GM12878 (cell line): ENCODE measurements around the gene APLP1. TPM values are rescaled to one million over a fixed set of nuclear protein-coding genes. Genes with fewer than 3 reads are reported as not detected.

Experiments
- BACH1 ChIP-seq: fragments of 450-650 bp; IDR thresholded peaks from 2 replicates; pipeline ENCODE4 v1.6.1; 2017; ENCODE audit warnings: mild to moderate bottlenecking, borderline replicate concordance
- CREB1 ChIP-seq: IDR thresholded peaks from 2 replicates; pipeline ENCODE4 v1.6.1; 2012; ENCODE audit warnings: low read depth, mild to moderate bottlenecking, inconsistent platforms
- EED ChIP-seq: sonication (generic); IDR thresholded peaks from 2 replicates; pipeline ENCODE4 v1.6.1; 2016; ENCODE audit warnings: antibody characterized with exemption, low read depth
- FOXK2 ChIP-seq: fragments of 450-650 bp; IDR thresholded peaks from 2 replicates; pipeline ENCODE4 v1.6.1; 2017; ENCODE audit warnings: mild to moderate bottlenecking, moderate library complexity
- IKZF2 ChIP-seq, 2 experiments: fragments of 450-650 bp; IDR thresholded peaks; 2 replicates each; pipeline ENCODE4 v1.6.1; 2017; ENCODE audit warnings: mild to moderate bottlenecking in 2 of 2, moderate library complexity in 2 of 2
- IRF3 ChIP-seq: fragments of 450-650 bp; IDR thresholded peaks from 2 replicates; pipeline ENCODE4 v1.6.1; 2014; ENCODE audit warnings: mild to moderate bottlenecking
- MAX ChIP-seq: IDR thresholded peaks from 2 replicates; pipeline ENCODE4 v1.6.1; 2012; ENCODE audit warnings: low read depth, low read length, improper control_type of control experiment
- MLLT1 ChIP-seq: fragments of 450-650 bp; IDR thresholded peaks from 2 replicates; pipeline ENCODE4 v1.6.1; 2016; ENCODE audit warnings: mild to moderate bottlenecking
- POLR2AphosphoS5 ChIP-seq: IDR thresholded peaks from 2 replicates; pipeline ENCODE4 v1.6.1; 2011; ENCODE audit warnings: mild to moderate bottlenecking, low read length, inconsistent platforms
- RAD51 ChIP-seq: fragments of 450-650 bp; IDR thresholded peaks from 2 replicates; pipeline ENCODE4 v1.6.1; 2016; ENCODE audit warnings: moderate library complexity, mild to moderate bottlenecking, inconsistent platforms
- SP1 ChIP-seq: IDR thresholded peaks from one replicate; pipeline ENCODE4 v1.6.1; 2011; ENCODE audit warnings: low read depth, low read length
- SUZ12 ChIP-seq: fragments of 200-600 bp; sonication (generic); IDR thresholded peaks from one replicate; pipeline ENCODE4 v1.6.1; 2018; ENCODE audit warnings: antibody characterized with exemption, mild to moderate bottlenecking; ENCODE audit not compliant: unreplicated experiment
- TBL1XR1 ChIP-seq: IDR thresholded peaks from 2 replicates; pipeline ENCODE4 v1.6.1; 2012; ENCODE audit warnings: low read depth, low read length, improper control_type of control experiment
- ZNF207 ChIP-seq: fragments of 450-650 bp; IDR thresholded peaks from 2 replicates; pipeline ENCODE4 v1.6.1; 2014; ENCODE audit warnings: antibody characterized with exemption, mild to moderate bottlenecking, borderline replicate concordance
- polyA plus RNA-seq, 11 experiments: library from polyadenylated mRNA; depleted of rRNA in 4 of 11; unstranded in 6 of 11; stranded (reverse) in 5 of 11; fragments of >200 nt; fragmentation: Nextera tagmentation in 4 of 11; fragmentation: Illumina TruSeq in 1 of 11; extraction: Ambion mirVana in 4 of 11; extraction: Trizol in 1 of 11; gene quantifications; 1 replicate in 1 of 11; 2 replicates in 10 of 11; pipeline versions ENCODE4 v1.2.1 to v1.2.3, GENCODE V29; 2011 to 2016; ENCODE audit warnings: inconsistent platforms in 2 of 11, missing spikeins in 2 of 11, low read depth in 1 of 11
- total RNA-seq, 4 experiments: library from RNA; depleted of rRNA in 3 of 4; stranded (reverse); fragments of >200 nt in 3 of 4; fragmentation: Illumina TruSeq in 1 of 4; extraction: Trizol in 1 of 4; gene quantifications; 2 replicates each; pipeline versions ENCODE4 v1.2.1 to v1.2.3, GENCODE V29; 2013 to 2021

Gene APLP1
- total and polyA plus RNA-seq, 10 of the 15 experiments (the other 5 are each of a cell fraction or from before 2014, with no cell fraction given), result 0.07 to 2.2 (median 0.91) TPM; not detected in 1

GRCh38 chr19:35899547-35900214 is 31.3 kb downstream of the APLP1 start (continued):
- TF ChIP-seq SP1 (peak; percentile 67), SUZ12 (no peak), POLR2AphosphoS5 (no peak; the same call in 1 of the 2 replicates), ZNF207 (no peak), MAX (no peak), TBL1XR1 (peak; percentile 95), MLLT1 (peak; percentile 91), IKZF2 (IDR thresholded peaks at IDR 0.05) (peak; percentile 5 to 37; a peak in 2 of 4 replicates), IRF3 (no peak), RAD51 (no peak), FOXK2 (peak; percentile 33), EED (peak; percentile 57), CREB1 (peak; percentile 94), BACH1 (peak; percentile 98)
